ENCODE results near the gene ZNF311. TPM values are rescaled to one million over a fixed set of nuclear protein-coding genes. Genes with fewer than 3 reads are reported as not detected.
A peak's percentile ranks its signal among the peaks of the same experiment; 100 is the strongest.
"Not testable (repeated sequence)": the region's sequence is repeated elsewhere in the genome, so short reads cannot be mapped to it uniquely, and the experiment has no call there.

The ZNF311 gene
- total RNA-seq, 2 experiments from 2014 or later: 0.45 to 0.47 TPM

GRCh38 chr6:28980137-28980851 lies 24.8 kb downstream of the ZNF311 start:
- H3K9me3 Mint-ChIP-seq: no peaks in the 10 kb centered on the region
- H3K4me1 Mint-ChIP-seq: peaks cover 38% of the 10 kb centered on the region
- POLR2A ChIA-PET: interaction anchor here (0.5 to 1.4 kb wide), 5 partner anchors 31 to 838 kb away, joined by 3 to 7 read pairs (median 5); partner anchors contain the start of gene ZKSCAN8
- DNase-seq (no peak), ATAC-seq (ENCODE audit: low read depth) (no peak)
- H3K27ac Mint-ChIP-seq: peak overlapping the region; percentile 46
- peak overlapping the region; percentile 91 for H3K4me3 Mint-ChIP-seq
- peaks cover 3% of the 10 kb centered on the region for H3K36me3 Mint-ChIP-seq
- peaks cover 42% of the 10 kb centered on the region for H3K27me3 Mint-ChIP-seq

- Mint-ChIP-seq H3K27me3 (peaks cover 41% of the 10 kb centered on the region), H3K27ac (no peak overlapping the region)
- POLR2A ChIA-PET: no interaction called here
Observed at GRCh38 chr6:28979679-28980078, 25.4 kb downstream of the ZNF311 start.

GRCh38 chr6:28978959-28979561 lies 26.1 kb downstream of the ZNF311 start:
- Mint-ChIP-seq H3K36me3 (peaks cover 3% of the 10 kb centered on the region), H3K4me1 (peaks cover 35% of the 10 kb centered on the region), H3K27me3 (peaks cover 44% of the 10 kb centered on the region), H3K4me3 (no peak overlapping the region), H3K27ac (no peak overlapping the region), H3K9me3 (no peaks in the 10 kb centered on the region)
- POLR2A ChIA-PET: no interaction called here
- ATAC-seq (ENCODE audit: low read depth) (no peak), DNase-seq (no peak)

More at GRCh38 chr6:28979679-28980078, 25.4 kb downstream of the ZNF311 start:
- no peak for DNase-seq
- H3K36me3 Mint-ChIP-seq: peaks cover 3% of the 10 kb centered on the region
- peak overlapping the region; percentile 91 for H3K4me3 Mint-ChIP-seq
- no peak for ATAC-seq (ENCODE audit: low read depth)
- H3K4me1 Mint-ChIP-seq: peaks cover 35% of the 10 kb centered on the region
- no peaks in the 10 kb centered on the region for H3K9me3 Mint-ChIP-seq

- no peak for ATAC-seq (ENCODE audit: low read depth)
- no peak for DNase-seq
- peak overlapping the region; percentile 49 for H3K4me3 Mint-ChIP-seq
- no peaks in the 10 kb centered on the region for H3K9me3 Mint-ChIP-seq
- peaks cover 3% of the 10 kb centered on the region for H3K36me3 Mint-ChIP-seq
- no peak overlapping the region for H3K27ac Mint-ChIP-seq
- POLR2A ChIA-PET: no interaction called here
- peaks cover 32% of the 10 kb centered on the region for H3K4me1 Mint-ChIP-seq
- H3K27me3 Mint-ChIP-seq: peaks cover 41% of the 10 kb centered on the region
Observed at GRCh38 chr6:28978133-28978491, 27.0 kb downstream of the ZNF311 start.

DNA sequence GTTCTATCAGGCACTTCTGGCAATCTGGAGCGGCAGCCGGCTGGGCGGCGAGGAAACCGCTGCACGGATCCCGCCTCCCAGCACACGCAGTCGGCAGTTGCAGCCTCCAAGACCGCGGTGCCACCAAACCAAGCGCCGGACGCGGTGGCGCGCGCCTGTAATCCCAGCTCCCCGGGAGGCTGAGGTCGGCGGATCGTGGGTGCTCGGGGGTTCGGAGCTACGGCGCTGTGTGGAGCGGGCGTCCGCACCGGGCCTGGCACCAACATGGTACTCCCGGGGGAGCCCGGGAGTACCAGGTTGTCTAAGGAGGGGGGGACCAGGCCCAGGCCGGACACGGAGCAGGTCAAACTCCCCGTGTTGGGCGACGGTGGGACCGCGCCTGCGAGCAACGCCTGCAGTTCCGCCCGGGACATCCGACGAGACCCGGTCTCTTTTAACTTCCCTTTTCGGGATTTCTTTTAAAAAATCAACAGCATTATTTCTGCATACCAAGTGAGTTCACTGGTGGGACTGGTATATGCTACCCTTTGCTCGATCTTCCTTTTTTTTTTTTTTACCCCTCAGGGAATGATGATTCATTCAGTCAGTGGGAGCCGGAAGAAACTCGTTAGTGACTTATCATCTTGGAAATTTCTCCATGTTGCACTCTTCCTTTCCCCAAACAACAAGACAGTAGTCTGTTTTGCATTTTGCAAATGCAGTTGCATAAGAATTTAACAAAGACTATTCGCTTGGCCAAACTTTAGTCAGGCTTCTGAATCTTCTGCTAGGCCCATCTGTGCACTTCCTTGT lies 27.6 kb downstream of the ZNF311 start:
- Mint-ChIP-seq H3K4me3 (peak overlapping the region; percentile 49), H3K27me3 (peaks cover 41% of the 10 kb centered on the region), H3K9me3 (no peaks in the 10 kb centered on the region), H3K4me1 (peaks cover 30% of the 10 kb centered on the region), H3K36me3 (peaks cover 3% of the 10 kb centered on the region), H3K27ac (no peak overlapping the region)
- POLR2A ChIA-PET: interaction anchor here (1.2 kb wide), 1 partner anchor 54 kb away, joined by 3 read pairs; the partner anchor contains the start of gene TRIM27
- DNase-seq (peak; percentile 48), ATAC-seq (ENCODE audit: low read depth) (no peak)

GRCh38 chr6:28976677-28977076 lies 28.4 kb downstream of the ZNF311 start:
- Mint-ChIP-seq H3K27ac (no peak overlapping the region), H3K27me3 (peaks cover 36% of the 10 kb centered on the region), H3K4me3 (no peak overlapping the region), H3K4me1 (peaks cover 23% of the 10 kb centered on the region), H3K36me3 (no peaks in the 10 kb centered on the region), H3K9me3 (no peaks in the 10 kb centered on the region)
- POLR2A ChIA-PET: interaction anchor here (1.2 to 1.5 kb wide), 2 partner anchors 36 to 53 kb away, joined by 3 read pairs; partner anchors contain the start of gene TRIM27
- ATAC-seq (ENCODE audit: low read depth) (no peak), DNase-seq (no peak)

DNA sequence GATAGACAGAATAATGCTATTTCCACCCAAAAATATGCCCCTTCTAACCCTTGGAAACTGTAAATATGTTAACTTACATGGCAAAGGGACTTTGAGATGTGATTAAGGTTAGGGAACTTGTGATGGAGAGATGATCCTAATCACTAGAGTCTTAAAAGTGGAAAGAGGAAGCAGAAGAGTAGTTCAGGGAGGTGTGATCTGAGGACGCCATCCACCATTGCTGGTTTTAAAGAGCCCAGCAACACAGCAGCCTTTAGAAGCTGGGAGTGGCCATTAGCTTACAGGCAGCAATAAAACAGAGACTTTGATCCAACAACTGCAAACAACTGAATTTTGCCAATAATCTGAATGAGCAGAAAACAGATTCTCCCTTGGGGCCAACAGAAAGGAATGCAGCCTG lies 30.6 kb downstream of the ZNF311 start:
- DNase-seq: no peak
- ATAC-seq (ENCODE audit: low read depth): no peak
- H3K27me3 Mint-ChIP-seq: peaks cover 27% of the 10 kb centered on the region
- H3K36me3 Mint-ChIP-seq: no peaks in the 10 kb centered on the region
- POLR2A ChIA-PET: no interaction called here
- H3K4me1 Mint-ChIP-seq: peaks cover 13% of the 10 kb centered on the region
- H3K9me3 Mint-ChIP-seq: no peaks in the 10 kb centered on the region
- H3K27ac Mint-ChIP-seq: no peak overlapping the region
- no peak overlapping the region for H3K4me3 Mint-ChIP-seq

GRCh38 chr6:28970056-28970455 lies 35.1 kb downstream of the ZNF311 start:
- H3K27ac Mint-ChIP-seq; H3K9me3 Mint-ChIP-seq; DNase-seq; H3K4me3 Mint-ChIP-seq; ATAC-seq (ENCODE audit: low read depth); H3K36me3 Mint-ChIP-seq; POLR2A ChIA-PET; H3K4me1 Mint-ChIP-seq: not testable (repeated sequence)
- peaks cover 23% of the 10 kb centered on the region for H3K27me3 Mint-ChIP-seq

- Mint-ChIP-seq H3K4me1 (no peaks in the 10 kb centered on the region), H3K4me3 (no peak overlapping the region), H3K9me3 (peaks cover 8% of the 10 kb centered on the region), H3K27me3 (peaks cover 20% of the 10 kb centered on the region), H3K36me3 (no peaks in the 10 kb centered on the region), H3K27ac (no peak overlapping the region)
- no peak for ATAC-seq (ENCODE audit: low read depth)
- POLR2A ChIA-PET: no interaction called here
- no peak for DNase-seq
Observed at GRCh38 chr6:28969129-28969528, 36.0 kb downstream of the ZNF311 start.

DNA sequence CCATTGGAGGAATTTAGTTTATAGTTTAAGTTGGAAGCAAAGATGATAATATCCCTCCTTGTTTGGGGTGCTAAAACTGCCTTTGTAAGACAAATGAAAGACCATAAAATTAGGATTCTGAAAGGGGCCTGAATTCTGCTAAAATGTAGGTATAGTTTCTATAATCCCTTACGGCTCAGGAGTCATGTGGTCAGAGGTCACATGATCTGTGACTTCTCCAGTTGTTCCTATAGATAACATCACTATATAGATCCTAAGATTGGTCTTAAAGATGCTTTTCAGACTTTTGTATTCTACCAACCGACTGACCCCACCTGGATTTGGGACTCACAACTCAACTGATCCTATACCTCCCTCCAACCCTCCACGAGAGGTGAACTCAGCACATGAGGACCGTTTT lies 36.6 kb downstream of the ZNF311 start:
- ATAC-seq (ENCODE audit: low read depth): no peak

GRCh38 chr6:28965706-28966105 lies 39.4 kb downstream of the ZNF311 start:
- Mint-ChIP-seq H3K27me3 (peaks cover 23% of the 10 kb centered on the region), H3K4me1 (no peaks in the 10 kb centered on the region), H3K27ac (no peak overlapping the region), H3K36me3 (peaks cover 1% of the 10 kb centered on the region), H3K9me3 (peaks cover 8% of the 10 kb centered on the region), H3K4me3 (no peak overlapping the region)
- POLR2A ChIA-PET: no interaction called here
- DNase-seq (no peak), ATAC-seq (ENCODE audit: low read depth) (no peak)

More for the DNA sequence above, 36.6 kb downstream of the ZNF311 start:
- peaks cover 8% of the 10 kb centered on the region for H3K9me3 Mint-ChIP-seq
- POLR2A ChIA-PET: no interaction called here
- H3K36me3 Mint-ChIP-seq: peaks cover 1% of the 10 kb centered on the region
- no peak overlapping the region for H3K27ac Mint-ChIP-seq
- H3K4me1 Mint-ChIP-seq: no peaks in the 10 kb centered on the region
- no peak overlapping the region for H3K4me3 Mint-ChIP-seq
- no peak for DNase-seq
- peaks cover 23% of the 10 kb centered on the region for H3K27me3 Mint-ChIP-seq

- no peak overlapping the region for H3K27ac Mint-ChIP-seq
- peaks cover 19% of the 10 kb centered on the region for H3K27me3 Mint-ChIP-seq
- peaks cover 1% of the 10 kb centered on the region for H3K36me3 Mint-ChIP-seq
- H3K4me1 Mint-ChIP-seq: no peaks in the 10 kb centered on the region
- POLR2A ChIA-PET: no interaction called here
- ATAC-seq (ENCODE audit: low read depth): no peak
- peaks cover 4% of the 10 kb centered on the region for H3K9me3 Mint-ChIP-seq
- H3K4me3 Mint-ChIP-seq: no peak overlapping the region
- no peak for DNase-seq
Observed at GRCh38 chr6:28960846-28961500, 44.1 kb downstream of the ZNF311 start.

DNA sequence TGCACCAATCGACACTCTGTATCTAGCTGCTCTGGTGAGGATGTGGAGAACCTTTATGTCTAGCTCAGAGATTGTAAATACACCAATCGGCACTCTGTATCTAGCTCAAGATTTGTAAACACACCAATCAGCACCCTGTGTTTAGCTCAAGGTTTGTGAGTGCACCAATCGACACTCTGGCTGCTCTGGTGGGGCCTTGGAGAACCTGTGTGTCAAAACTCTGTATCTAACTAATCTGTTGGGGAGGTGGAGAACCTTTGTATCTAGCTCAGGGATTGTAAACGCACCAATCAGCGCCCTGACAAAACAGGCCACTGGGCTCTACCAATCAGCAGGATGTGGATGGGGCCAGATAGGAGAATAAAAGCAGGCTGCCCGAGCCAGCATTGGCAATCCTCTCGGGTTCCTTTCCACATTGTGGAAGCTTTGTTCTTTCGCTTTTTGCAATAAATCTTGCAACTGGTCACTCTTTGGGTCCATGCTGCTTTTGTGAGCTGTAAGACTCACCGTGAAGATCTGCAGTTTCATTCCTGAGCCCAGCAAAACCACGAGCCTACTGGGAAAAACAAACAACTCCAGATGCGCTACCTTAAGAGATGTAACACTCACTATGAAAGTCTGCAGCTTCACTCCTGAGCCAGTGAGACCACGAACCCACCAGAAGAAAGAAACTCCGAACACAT lies 46.4 kb downstream of the ZNF311 start:
- H3K27ac Mint-ChIP-seq; H3K36me3 Mint-ChIP-seq; DNase-seq; H3K9me3 Mint-ChIP-seq; H3K4me3 Mint-ChIP-seq; ATAC-seq (ENCODE audit: low read depth); POLR2A ChIA-PET: not testable (repeated sequence)
- H3K27me3 Mint-ChIP-seq: peaks cover 12% of the 10 kb centered on the region
- H3K4me1 Mint-ChIP-seq: peaks cover 13% of the 10 kb centered on the region
